IPS DF 19.7 (cell line): Measurements from ENCODE around the gene CD52.

Source experiments
- DNase-seq: peaks from one replicate; pipeline ENCODE4 v3.0.0-alpha.2; 2013; ENCODE audit warnings: low read depth, low spot score

CD52 gene

DNA sequence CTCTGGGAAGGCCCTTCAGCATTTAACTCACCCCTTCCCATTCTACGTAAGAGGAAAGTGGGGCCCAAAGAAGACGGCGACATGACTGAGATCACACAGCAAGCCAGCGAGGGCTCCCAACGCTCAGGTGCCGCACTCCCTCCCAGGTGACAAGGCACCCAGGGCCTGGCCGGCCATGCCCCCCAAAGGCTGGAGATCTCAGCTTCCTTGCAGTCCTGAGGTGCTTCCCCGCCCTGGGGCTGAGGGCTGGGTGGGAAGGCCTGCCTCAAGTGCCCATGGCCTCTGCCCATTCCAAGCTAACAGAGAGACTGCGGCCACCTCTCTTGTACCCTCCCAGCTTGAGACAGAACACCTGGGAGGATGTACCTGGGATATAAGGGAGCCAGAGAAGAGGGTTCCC is 37.2 kb downstream of the CD52 start:
- no peak for DNase-seq

DNA sequence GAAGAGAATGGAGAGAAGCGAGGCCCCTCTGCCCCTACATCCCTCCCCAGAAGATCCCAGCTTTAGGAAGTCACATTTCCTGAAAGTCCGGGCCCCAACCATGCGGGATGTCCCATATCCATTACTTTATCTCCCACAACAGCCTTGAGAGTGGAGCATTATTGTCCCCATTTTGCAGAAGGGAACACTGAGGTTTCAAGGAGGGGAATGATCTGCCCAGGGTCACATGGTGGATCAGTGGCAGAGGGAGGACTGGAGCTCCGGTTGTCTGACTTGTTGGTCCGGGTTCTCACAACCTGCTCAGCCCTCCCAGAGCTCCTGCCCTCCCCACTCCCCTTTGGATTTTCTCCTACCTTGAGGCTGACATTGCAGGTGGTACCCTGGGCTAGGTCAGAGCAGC is 38.3 kb downstream of the CD52 start:
- no peak for DNase-seq

DNA sequence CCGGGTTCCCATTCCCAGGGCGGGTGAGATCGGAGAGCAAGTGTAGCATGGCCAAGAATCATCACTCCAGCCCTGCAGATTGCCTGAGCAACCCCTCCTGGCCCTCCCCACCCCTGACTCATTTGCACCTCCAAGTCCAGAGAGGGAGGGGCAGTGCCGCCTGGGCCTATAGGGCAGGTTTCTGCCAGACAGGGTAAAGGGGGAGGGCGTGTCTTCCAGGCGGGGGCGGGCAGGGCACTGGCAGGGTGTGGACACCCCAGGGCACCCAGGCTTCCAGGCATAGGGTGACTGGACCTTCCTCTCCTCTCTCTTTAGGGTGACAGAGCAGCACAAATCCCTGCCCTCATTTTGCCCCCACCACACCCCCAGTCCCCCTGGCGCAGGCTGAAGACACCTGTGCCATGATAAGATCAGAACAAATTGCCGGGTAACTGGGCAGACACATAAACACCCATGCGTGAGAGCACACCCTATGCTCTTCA is 39.4 kb downstream of the CD52 start:
- no peak for DNase-seq

DNA sequence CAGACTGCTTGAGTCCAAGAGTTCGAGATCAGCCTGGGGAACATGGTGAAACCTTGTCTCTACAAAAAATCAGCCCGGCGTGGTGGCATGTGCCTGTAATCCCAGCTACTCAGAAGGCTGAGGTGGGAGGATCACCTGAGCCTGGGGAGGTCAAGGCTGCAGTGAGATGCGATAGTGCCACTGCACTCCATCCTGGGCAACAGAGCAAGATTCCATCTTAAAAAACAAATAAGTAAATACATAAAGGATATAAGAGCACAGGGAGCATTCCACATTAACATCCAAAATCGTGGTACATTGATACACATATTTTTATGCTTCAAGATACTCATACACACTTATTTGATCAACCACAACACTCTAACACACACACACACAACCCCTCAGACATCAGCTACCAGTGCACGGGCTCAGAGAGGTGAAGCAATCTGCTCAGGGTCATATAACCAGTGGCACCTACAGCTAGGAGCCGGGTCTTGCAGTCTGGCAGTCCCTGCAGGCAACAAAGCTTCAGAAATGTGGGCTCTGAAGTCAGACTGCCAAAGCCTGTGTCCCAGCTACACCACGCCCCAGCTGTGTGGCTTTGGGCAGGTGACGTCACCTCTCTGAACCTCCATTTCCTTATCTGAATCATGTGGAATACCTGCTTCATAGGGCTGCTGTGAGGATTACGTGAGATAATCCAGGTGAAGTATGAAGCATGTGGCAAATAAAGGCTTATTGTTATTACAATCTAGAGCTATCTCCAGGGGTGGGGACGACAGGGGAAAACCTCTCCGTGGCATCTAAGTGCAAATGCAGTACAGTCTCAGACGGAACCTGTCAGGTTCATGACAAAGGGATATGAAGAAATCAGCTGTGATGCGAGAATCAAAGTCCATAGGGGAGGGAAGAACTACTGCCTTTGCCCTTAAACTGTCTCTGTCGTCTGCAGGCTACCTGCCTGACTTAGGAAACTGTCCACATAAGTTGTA is 40.9 kb downstream of the CD52 start:
- DNase-seq, result no peak

DNA sequence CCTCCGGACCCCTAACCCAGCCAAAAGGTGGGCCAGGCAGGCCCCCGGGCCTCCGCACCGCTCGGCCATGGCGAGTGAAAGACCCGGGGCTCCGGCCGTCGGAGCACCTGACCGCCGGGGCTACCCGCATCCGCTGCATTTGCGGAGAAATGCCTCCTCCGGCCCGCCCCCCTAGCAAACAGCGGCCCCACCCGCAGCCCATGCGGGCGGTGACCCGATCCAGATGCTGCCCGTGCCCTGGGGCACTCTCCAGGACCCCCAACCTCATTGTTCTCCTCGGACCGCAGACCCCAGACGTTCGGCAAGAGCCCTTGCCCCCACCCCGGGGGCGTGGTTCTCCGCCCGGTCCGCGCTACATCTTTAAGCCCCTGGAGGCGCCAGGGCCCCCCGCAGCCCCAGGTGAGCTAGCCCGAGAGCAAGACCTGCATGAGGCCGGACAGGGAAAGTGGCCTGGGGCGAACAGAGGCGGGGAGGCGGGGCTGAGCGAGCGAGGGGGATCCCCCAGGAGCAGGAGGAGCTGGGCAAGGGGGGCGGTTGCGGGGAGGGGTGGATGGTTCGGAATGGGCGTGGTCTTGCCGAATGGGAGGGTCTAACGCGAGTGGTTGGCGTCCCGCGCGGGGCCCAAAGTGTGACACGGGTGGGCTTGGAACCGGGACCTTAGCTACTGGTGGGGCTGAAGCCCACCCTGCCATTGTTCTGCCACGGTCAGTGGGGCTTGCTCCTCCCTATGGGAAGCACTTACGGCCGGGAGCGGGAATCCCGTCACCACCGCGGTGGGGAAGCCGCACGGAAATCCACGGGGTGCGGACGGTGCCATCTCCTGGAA is 42.4 kb downstream of the CD52 start:
- DNase-seq, result no peak

DNA sequence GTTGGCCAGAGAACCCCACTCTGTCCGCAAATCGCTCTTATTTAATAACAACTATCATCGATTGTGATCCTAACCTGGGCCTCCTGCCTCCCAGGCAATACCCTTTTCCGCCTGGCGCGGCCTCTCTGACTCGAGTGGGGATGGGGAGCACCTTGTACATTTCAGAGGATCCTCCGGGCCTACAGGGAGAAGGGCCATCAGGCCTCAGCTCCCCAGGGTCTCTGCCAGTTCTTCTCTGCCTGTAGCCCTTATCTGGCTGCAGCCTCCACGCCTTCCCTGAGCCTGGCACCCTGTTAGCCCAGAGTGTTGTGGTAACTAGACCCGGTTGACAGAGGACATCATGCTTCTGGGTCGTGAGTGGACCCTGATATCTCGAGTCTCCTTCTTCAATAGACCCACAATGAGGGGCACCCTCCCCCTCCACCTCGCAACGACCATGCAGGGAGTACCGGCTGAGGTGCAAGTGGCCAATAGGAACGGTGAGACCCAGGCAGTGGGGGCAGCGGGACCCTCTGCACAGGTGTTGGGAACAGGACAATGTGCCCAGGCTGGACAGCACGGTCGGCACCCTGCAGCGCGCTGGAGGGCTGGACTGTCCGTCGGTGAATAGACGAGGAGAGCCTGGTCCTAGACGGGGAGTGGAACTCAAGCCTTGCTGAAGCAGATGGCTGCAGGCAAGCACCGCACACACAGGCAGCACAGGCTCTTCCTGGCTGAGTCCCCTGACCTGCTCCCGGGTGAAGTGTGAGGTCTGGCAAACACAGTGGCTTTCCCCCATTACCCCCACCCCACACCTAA is 43.2 kb downstream of the CD52 start:
- DNase-seq, result no peak

DNA sequence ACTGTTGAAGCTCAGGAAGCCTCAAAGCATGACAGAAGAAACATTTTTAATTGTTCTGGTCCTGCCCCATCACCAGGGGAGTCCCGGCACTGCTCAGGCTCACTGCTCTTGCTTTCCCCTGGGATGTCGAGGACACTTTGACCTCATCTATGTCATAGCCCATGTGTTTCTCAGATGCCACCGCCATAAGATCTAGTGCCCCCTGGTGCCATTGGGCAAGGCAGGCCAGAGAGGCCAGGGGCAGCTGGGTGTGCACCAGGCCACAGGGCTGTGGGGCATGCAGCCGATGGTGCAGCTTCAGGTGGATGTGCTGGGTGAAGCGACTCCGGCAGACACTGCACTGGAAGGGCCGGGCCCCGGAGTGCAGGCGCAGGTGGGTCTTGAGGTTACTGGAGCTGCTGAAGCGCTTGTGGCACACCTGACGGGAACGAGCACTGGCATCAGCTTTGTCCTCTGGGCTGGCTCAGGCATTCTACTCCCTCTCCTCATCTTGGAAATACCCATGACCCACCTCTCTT is 43.9 kb downstream of the CD52 start:
- no peak for DNase-seq

DNA sequence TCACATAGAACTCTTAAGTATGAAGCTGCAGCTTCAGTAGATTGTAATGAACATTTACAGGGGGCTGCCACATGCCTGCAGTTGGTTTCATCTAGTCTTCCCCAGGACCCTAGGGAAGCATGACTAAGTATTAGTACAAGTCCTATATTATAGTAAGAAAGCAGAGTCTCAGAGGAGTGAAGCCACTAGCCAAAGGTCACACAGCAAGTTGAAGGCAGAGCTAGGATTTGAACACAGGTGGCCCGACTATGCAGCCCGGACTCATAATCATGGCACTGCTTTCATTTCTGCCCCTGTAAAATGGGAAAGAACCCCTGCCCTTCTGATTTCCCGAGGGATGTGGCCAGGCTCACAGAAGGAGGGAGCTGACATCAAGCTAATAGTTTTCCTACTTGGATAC is 44.6 kb downstream of the CD52 start:
- no peak for DNase-seq

DNA sequence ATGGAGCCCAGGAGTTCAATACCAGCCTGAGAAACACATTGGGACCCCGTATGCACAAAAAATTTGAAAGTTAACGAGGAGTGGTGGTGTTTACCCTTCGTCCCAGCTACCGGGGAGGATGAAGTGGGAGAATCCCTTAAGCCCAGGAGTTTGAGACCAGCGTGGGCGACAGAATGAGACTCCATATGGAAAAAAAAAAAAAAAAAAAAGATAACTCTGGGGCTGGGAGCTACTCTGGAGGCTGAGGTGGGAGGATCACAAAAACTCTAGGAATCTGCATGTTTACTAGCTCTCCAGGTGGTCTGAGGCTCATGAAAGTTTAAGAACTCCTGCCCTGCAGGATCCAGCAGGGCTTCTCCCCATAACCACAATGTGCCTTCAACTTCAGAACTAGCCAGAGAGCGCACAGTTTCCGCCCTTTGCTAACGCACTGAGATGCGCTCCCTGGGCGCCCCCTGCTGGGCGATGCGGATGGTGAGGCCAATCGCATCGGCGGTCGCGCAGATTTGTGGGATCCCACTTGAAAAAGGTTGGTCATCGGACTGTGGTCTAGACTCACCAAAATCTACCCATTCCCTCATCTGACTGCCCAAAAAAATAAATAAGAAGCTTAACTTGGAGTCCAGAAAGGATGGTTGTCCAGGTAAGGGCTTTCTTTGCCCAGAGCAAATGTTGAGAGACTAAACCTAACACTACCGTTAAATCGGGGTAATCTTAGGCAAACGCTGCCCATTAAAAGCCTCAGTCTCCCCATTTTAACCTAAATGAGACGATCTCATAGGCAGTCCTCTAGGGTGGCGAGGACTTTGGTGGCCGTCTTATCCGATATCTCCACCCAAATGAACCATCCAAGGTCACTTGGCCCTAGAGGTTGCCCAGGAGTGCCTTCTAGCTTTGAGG is 46.0 kb downstream of the CD52 start:
- DNase-seq, result peak; percentile 64

DNA sequence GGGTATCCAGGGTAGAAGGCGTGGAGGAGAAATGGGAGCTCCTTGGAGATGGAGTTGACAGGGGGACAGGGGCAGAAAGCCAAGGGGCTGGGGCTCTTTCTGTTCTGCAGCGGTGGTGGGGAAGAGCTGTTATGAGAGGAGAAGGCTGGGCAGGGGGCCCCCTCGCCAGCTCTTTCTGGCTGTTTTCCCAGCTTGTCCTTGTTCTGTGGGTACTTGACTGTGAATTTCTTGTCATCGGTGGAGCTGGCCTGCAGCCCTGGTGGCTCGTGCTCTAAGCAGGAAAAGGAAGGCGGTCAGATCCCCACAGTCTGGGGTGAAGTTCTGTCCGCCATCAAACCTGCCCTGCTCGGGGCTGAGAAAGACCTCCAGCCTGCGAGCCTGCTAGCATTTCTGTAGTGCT is 47.2 kb downstream of the CD52 start:
- DNase-seq, result no peak

DNA sequence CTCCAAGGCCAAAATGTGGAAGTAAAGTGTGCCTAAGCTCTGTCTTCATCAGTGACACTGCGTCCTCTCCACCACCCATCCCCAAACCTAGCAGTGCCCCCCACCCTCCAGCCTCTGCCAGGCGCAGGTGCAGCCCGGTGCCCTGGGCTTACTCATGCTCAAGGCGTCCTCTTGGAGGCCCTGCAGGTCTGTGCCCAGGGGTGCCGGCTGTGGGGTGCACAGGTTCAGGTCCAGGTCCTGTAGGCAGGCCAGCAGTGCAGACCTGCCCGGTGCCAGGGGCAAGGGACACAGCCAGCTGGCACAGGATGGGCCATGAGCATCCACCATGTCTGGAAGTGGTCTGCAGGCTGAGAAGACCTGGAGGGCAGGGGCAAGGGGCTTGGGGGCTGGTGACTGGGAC is 49.7 kb downstream of the CD52 start:
- DNase-seq, result no peak

DNA sequence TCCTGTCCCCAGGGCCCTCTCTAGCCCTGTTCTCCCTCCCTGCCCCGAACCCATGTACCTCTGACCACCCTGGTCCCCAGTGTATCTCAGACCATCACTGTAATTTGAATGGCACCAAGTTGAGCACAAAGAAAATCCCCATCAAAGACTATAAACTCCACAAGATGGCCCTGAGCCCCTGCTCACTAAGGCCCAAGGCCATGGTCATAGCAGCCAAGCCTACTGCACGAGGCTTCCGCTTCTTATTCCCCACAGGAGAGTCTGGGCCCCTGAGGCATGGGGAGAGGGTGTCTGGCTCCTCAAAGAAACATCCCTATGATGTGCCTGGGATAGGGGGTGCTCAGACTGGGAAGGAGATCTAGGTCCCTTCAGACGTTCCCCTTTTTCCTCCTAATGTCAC is 50.2 kb downstream of the CD52 start:
- no peak for DNase-seq

DNA sequence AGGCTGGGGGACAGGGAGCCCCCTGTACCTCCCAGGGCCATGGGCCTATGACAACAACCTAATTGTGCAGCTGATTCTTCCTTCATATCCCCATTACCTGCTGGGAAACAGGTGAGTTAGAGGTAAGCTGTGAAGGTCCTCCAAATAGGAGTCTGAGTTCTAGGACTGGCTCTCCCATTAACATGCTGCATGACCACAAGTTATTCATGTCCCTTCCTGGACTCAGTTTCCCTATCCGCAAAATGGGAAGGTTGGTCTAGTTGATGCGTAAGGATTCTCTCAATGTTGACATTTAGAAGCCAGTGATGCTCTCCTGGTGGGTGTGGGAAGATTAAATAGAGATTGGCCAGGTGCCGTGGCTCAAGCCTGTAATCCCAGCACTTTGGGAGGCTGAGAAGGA is 50.7 kb downstream of the CD52 start:
- no peak for DNase-seq
